ENCODE results near the gene GATAD2A.

Gene GATAD2A

DNA sequence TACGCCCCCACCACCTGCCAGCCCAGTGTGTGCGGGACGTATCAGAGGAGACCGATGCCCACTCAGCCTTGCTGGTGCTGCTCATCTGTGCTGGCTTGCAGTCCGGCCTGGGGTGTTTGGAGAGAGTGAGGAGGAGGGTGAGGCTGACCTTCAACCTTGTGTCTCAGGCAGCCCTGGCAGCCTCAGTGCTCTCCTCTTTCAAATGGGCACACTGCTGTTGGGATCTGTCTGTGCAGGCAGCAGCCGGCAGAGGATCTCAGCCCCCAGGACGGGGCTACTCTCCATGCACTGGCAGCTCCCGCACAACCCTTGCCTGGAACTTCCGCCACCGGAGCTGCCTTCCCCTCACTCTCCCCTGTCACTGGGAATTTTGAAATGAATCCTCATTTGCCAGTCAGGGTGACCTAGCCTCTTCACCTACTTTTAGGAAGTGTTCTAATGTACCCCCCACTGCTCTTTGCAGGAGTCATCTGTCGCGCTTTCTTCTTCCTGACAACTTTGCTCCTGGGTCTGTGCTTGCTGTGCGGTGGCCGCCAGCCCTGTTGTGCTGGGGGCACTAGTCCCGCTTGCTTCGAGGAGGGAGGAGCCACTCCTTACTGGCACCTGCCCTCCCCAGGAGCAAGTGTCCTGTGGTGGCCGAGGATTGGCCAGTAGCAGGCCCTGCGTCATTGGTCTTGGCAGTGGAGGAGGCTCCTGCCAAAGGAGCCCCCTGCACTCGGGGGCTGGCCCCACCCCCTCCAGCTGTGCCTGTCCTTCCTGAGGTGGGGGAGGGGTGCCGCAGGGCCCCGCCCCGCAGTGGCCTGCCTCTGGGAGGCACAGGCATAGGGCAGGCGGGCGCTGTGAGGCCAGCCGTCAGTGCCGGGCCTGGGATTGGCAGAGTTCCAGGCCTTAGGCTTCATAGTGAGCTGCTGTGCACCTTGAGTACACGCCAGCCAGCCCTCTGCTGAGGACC is 56.5 kb downstream of the GATAD2A start:
- H3K9ac ChIP-seq (ENCODE audit: insufficient read length, low read depth): peak overlapping the region; percentile 80
- DNase-seq (ENCODE audit: low read depth, low spot score): no peak
- peaks cover 8% of the 10 kb centered on the region for H3K9me3 ChIP-seq (ENCODE audit: insufficient read depth, low read length)
- no peaks in the 10 kb centered on the region for H3K27me3 ChIP-seq (ENCODE audit: insufficient read depth, insufficient read length)
- TF ChIP-seq ZNF274 (IDR thresholded peaks at IDR 0.05; ENCODE audit: low read depth, low read length) (no peak), SUZ12 (IDR thresholded peaks at IDR 0.05; ENCODE audit: extremely low read depth, insufficient read depth, insufficient read length) (no peak), YY1 (IDR thresholded peaks at IDR 0.05; ENCODE audit: insufficient read depth, insufficient read length) (no peak)
- H3K36me3 ChIP-seq (ENCODE audit: insufficient read depth, insufficient read length, low read length): peaks cover 41% of the 10 kb centered on the region
- H3K4me1 ChIP-seq (ENCODE audit: insufficient read depth, insufficient read length): peaks cover 56% of the 10 kb centered on the region
- H3K4me3 ChIP-seq (ENCODE audit: insufficient read length, low read depth): no peak overlapping the region

- Histone ChIP-seq H3K9me3 (ENCODE audit: insufficient read depth, low read length) (peaks cover 24% of the 10 kb centered on the region), H3K4me1 (ENCODE audit: insufficient read depth, insufficient read length) (peaks cover 54% of the 10 kb centered on the region), H3K4me3 (ENCODE audit: insufficient read length, low read depth) (no peak overlapping the region), H3K27me3 (ENCODE audit: insufficient read depth, insufficient read length) (no peaks in the 10 kb centered on the region), H3K36me3 (ENCODE audit: insufficient read depth, insufficient read length, low read length) (peaks cover 43% of the 10 kb centered on the region), H3K9ac (ENCODE audit: insufficient read length, low read depth) (peak overlapping the region; percentile 80)
- TF ChIP-seq YY1 (IDR thresholded peaks at IDR 0.05; ENCODE audit: insufficient read depth, insufficient read length) (no peak), ZNF274 (IDR thresholded peaks at IDR 0.05; ENCODE audit: low read depth, low read length) (no peak), SUZ12 (IDR thresholded peaks at IDR 0.05; ENCODE audit: extremely low read depth, insufficient read depth, insufficient read length) (no peak)
- no peak for DNase-seq (ENCODE audit: low read depth, low spot score)
These were observed 58.1 kb downstream of the GATAD2A start for GRCh38 chr19:19463348-19464117.

- Histone ChIP-seq H3K4me1 (ENCODE audit: insufficient read depth, insufficient read length) (peaks cover 52% of the 10 kb centered on the region), H3K9me3 (ENCODE audit: insufficient read depth, low read length) (peaks cover 29% of the 10 kb centered on the region), H3K4me3 (ENCODE audit: insufficient read length, low read depth) (no peak overlapping the region), H3K27me3 (ENCODE audit: insufficient read depth, insufficient read length) (no peaks in the 10 kb centered on the region), H3K36me3 (ENCODE audit: insufficient read depth, insufficient read length, low read length) (peaks cover 44% of the 10 kb centered on the region), H3K9ac (ENCODE audit: insufficient read length, low read depth) (peak overlapping the region; percentile 66)
- no peak for DNase-seq (ENCODE audit: low read depth, low spot score)
- no peak for TF ChIP-seq SUZ12 (IDR thresholded peaks at IDR 0.05; ENCODE audit: extremely low read depth, insufficient read depth, insufficient read length)
- no peak for TF ChIP-seq ZNF274 (IDR thresholded peaks at IDR 0.05; ENCODE audit: low read depth, low read length)
- TF ChIP-seq YY1 (IDR thresholded peaks at IDR 0.05; ENCODE audit: insufficient read depth, insufficient read length): no peak
These were observed 59.0 kb downstream of the GATAD2A start for GRCh38 chr19:19464339-19465098.

DNA sequence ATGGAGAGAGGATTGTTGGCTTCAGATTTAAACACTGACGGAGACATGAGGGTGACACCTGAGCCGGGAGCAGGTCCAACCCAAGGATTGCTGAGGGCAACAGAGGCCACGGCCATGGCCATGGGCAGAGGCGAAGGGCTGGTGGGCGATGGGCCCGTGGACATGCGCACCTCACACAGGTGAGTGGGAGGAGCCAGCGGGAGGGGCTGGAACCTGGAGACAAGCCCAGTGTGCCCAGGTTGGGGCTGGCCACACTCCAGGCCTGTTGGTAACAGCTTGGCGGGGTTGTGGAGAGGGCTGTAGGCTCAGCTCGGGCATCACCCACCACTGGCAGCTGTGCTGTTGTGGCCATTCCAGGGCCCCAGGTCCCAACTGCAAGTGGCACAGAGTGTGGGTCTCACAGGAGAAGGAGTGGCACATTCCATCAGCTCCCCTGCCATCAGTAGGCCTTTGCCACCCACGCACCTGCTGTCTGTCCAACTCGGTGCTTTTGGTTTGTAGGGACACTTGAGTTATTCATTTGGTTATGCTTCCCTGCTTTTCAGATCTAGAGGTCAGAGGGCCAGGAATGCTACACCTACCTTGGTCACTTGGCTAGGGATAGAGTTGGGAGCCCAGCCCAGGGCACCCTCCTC is 60.1 kb downstream of the GATAD2A start:
- TF ChIP-seq ZNF274 (IDR thresholded peaks at IDR 0.05; ENCODE audit: low read depth, low read length): no peak
- no peak for TF ChIP-seq YY1 (IDR thresholded peaks at IDR 0.05; ENCODE audit: insufficient read depth, insufficient read length)
- TF ChIP-seq SUZ12 (IDR thresholded peaks at IDR 0.05; ENCODE audit: extremely low read depth, insufficient read depth, insufficient read length): no peak
- H3K27me3 ChIP-seq (ENCODE audit: insufficient read depth, insufficient read length): no peaks in the 10 kb centered on the region
- H3K36me3 ChIP-seq (ENCODE audit: insufficient read depth, insufficient read length, low read length): peaks cover 44% of the 10 kb centered on the region
- H3K4me1 ChIP-seq (ENCODE audit: insufficient read depth, insufficient read length): peaks cover 42% of the 10 kb centered on the region
- H3K9me3 ChIP-seq (ENCODE audit: insufficient read depth, low read length): peaks cover 29% of the 10 kb centered on the region
- no peak overlapping the region for H3K9ac ChIP-seq (ENCODE audit: insufficient read length, low read depth)
- H3K4me3 ChIP-seq (ENCODE audit: insufficient read length, low read depth): no peak overlapping the region
- no peak for DNase-seq (ENCODE audit: low read depth, low spot score)

DNA sequence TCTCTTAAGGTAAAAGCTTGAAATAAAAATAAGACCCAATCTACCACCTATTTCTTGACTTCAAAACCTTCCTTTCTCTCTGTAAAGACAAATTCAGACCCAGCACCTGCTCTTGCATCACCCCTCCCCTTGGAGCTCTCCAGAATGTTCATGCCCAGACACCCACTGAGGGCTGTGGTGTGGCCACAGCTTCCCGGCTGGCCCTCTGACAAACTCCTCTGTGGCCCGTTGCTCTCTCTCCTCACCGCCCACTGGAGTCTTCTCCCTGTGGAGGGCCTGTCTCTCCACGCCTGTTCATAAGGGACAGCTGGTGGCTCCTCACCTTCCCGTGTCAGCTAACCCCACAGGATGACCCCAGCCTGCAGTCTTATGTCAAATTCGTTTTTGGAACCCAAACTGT is 60.7 kb downstream of the GATAD2A start:
- H3K27me3 ChIP-seq (ENCODE audit: insufficient read depth, insufficient read length): no peaks in the 10 kb centered on the region
- H3K36me3 ChIP-seq (ENCODE audit: insufficient read depth, insufficient read length, low read length): peaks cover 44% of the 10 kb centered on the region
- no peak overlapping the region for H3K4me3 ChIP-seq (ENCODE audit: insufficient read length, low read depth)
- DNase-seq (ENCODE audit: low read depth, low spot score): no peak
- no peak overlapping the region for H3K9ac ChIP-seq (ENCODE audit: insufficient read length, low read depth)
- H3K9me3 ChIP-seq (ENCODE audit: insufficient read depth, low read length): peaks cover 29% of the 10 kb centered on the region
- TF ChIP-seq ZNF274 (IDR thresholded peaks at IDR 0.05; ENCODE audit: low read depth, low read length) (no peak), SUZ12 (IDR thresholded peaks at IDR 0.05; ENCODE audit: extremely low read depth, insufficient read depth, insufficient read length) (no peak), YY1 (IDR thresholded peaks at IDR 0.05; ENCODE audit: insufficient read depth, insufficient read length) (no peak)
- peaks cover 36% of the 10 kb centered on the region for H3K4me1 ChIP-seq (ENCODE audit: insufficient read depth, insufficient read length)

DNA sequence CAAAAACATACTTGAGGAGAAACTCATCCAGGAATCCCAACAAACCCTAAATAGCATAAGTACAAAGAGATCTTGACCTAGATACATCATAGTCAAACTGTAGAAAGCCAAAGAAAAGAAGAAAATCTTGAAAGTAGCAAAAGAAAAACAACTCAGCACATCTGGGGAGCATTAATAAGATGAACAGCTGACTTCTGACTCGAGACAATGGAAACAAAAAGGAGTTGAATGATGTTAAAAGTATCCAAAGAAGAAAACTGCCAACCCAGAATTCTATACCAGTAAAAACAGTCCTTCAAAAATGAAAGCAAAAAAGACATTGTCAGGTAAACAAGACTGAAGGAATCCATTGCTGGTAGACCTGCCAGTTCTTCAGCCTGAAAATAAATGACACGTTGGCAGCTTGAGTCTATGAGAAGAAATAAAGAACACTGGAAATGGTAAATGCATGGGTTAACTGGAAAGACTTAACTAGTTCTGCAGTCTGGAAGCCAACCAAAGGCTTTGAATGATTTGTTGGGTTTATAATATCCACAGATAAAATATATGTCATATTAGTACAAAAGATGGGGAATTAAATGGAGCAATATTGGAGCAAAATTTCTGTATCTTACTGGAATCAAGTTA is 63.1 kb downstream of the GATAD2A start:
- Histone ChIP-seq H3K27me3 (ENCODE audit: insufficient read depth, insufficient read length) (no peaks in the 10 kb centered on the region), H3K36me3 (ENCODE audit: insufficient read depth, insufficient read length, low read length) (peaks cover 58% of the 10 kb centered on the region), H3K9me3 (ENCODE audit: insufficient read depth, low read length) (peaks cover 29% of the 10 kb centered on the region), H3K9ac (ENCODE audit: insufficient read length, low read depth) (no peak overlapping the region), H3K4me3 (ENCODE audit: insufficient read length, low read depth) (no peak overlapping the region), H3K4me1 (ENCODE audit: insufficient read depth, insufficient read length) (peaks cover 14% of the 10 kb centered on the region)
- TF ChIP-seq ZNF274 (IDR thresholded peaks at IDR 0.05; ENCODE audit: low read depth, low read length) (no peak), YY1 (IDR thresholded peaks at IDR 0.05; ENCODE audit: insufficient read depth, insufficient read length) (no peak), SUZ12 (IDR thresholded peaks at IDR 0.05; ENCODE audit: extremely low read depth, insufficient read depth, insufficient read length) (no peak)
- no peak for DNase-seq (ENCODE audit: low read depth, low spot score)

All from NT2/D1 (cell line).